ENCODE results near the gene COL27A1.

The COL27A1 gene

DNA sequence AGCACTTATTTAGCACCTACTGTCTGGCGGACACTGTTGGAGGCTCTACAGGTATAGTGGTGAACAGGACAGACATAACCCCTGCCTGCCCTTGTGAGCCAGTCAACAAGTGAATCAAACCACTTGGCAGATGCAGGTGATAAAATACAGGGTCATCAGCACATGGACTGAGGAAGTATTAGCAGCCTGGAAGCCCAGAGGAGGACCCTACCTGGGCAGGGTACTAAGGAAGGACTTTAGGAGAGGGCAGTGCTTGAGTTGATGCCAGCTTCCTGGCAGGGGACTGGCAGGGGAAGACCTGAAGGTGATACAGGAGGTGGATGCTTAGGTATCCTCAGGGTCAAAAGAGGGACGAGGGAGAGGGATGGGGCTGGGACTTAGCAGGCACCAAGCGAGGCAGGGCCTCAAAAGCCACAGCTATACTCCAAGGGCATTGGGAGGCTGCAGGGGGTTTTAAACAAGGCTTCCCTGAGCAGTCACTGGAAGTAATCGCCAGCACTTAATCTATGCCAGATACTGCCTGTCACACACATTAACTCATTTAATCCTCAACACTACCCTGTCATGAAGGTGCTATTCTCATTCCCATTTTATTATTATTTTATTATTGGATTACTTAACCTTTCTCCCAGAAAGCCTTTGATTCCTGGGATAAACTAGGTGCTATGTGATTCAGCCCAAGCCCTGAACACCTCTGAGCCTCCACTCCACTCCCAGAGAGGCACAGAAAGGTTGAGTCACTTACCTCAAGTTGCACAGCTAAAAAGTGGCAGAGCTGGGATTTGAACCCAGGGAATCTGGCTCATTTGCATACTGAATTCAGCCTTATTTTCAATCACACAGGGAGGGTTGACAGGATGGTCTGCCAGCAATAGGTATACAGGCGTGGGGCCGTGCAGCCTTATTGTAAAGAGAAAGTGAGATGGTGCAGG, 103.8 kb downstream of the COL27A1 start:
- TF ChIP-seq, protein P1, sequence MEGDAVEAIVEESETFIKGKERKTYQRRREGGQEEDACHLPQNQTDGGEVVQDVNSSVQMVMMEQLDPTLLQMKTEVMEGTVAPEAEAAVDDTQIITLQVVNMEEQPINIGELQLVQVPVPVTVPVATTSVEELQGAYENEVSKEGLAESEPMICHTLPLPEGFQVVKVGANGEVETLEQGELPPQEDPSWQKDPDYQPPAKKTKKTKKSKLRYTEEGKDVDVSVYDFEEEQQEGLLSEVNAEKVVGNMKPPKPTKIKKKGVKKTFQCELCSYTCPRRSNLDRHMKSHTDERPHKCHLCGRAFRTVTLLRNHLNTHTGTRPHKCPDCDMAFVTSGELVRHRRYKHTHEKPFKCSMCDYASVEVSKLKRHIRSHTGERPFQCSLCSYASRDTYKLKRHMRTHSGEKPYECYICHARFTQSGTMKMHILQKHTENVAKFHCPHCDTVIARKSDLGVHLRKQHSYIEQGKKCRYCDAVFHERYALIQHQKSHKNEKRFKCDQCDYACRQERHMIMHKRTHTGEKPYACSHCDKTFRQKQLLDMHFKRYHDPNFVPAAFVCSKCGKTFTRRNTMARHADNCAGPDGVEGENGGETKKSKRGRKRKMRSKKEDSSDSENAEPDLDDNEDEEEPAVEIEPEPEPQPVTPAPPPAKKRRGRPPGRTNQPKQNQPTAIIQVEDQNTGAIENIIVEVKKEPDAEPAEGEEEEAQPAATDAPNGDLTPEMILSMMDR (IDR thresholded peaks at IDR 0.05) = no peak
- Histone ChIP-seq H3K79me2 (no peaks in the 10 kb centered on the region), H3K9me3 (ENCODE audit: control insufficient read depth, low read length) (no peaks in the 10 kb centered on the region), H3K27ac (no peak overlapping the region), H3K4me1 (no peaks in the 10 kb centered on the region), H3K27me3 (ENCODE audit: control insufficient read depth, insufficient read depth, low read length) (no peaks in the 10 kb centered on the region), H3K36me3 (ENCODE audit: control insufficient read depth, insufficient read depth, low read length) (no peaks in the 10 kb centered on the region), H3K9ac (no peak overlapping the region), H3K4me3 (ENCODE audit: low read depth, low read length) (no peak overlapping the region), H2AFZ (no peak overlapping the region), H3K4me2 (ENCODE audit: low read length) (no peak overlapping the region)

DNA sequence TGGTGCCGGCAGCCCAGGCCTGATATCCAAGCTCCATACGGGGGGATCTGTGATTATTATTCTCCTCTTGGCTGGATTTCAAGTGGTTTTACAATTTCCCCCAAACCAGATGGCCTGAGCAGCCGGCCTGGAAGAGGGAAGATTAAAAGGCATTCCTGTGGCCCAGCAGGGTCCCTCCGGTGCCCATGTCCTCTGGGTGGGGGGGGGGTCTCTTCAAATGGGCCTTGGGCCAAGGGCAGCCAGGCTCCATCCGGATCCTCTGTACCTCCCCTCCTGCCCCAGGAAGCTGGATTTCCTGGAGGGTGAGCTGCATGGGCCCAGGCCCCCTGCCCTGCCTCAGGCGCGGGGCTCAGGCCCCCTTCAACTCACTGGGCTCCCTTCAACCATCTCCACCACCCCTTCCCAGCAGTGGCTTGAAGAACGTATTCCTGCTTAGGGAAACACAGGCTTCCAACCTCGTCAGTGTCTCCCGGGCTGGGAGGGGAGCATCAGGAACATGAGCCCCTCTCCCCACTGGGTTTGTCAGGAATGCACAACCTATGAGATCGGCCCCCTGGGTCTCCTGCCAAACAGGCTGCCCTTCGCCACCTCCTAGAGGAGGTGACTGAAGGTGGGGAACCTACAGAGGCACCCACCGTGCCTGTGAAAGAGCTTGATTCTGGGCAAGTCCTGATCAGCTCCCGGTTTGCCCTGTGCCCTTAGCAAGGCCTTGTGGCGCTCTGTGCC, 104.6 kb downstream of the COL27A1 start:
- H3K4me1 ChIP-seq = no peaks in the 10 kb centered on the region
- H3K79me2 ChIP-seq = no peaks in the 10 kb centered on the region
- H3K4me2 ChIP-seq (ENCODE audit: low read length) = no peak overlapping the region
- H3K4me3 ChIP-seq (ENCODE audit: low read depth, low read length) = no peak overlapping the region
- H3K27ac ChIP-seq = no peak overlapping the region
- TF ChIP-seq, protein P1 (IDR thresholded peaks at IDR 0.05) = no peak
- no peak overlapping the region for H2AFZ ChIP-seq
- H3K9me3 ChIP-seq (ENCODE audit: control insufficient read depth, low read length) = no peaks in the 10 kb centered on the region
- no peak overlapping the region for H3K9ac ChIP-seq
- no peaks in the 10 kb centered on the region for H3K27me3 ChIP-seq (ENCODE audit: control insufficient read depth, insufficient read depth, low read length)
- H3K36me3 ChIP-seq (ENCODE audit: control insufficient read depth, insufficient read depth, low read length) = no peaks in the 10 kb centered on the region

DNA sequence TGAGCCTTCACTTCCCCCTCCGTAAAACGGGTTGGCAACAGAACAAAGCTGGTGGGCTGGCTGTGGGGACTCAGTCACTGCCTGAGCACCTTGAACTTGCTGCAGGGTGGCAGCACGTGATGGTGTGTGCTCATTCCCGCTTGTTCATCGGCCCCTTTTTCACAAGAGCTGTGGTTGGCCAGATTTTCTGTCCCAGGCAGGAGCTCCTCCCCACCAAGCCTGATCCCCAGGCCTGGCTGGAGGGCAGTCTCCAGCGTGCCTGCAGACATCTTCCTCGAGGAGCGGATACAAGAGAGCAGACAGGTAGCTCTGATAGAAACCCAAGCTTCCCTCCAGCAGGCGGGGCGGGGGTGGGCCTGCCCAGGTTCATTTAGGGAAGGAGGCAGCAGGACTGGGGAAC, 105.7 kb downstream of the COL27A1 start:
- no peaks in the 10 kb centered on the region for H3K79me2 ChIP-seq
- H3K9me3 ChIP-seq (ENCODE audit: control insufficient read depth, low read length) = no peaks in the 10 kb centered on the region
- H3K27ac ChIP-seq = no peak overlapping the region
- no peak overlapping the region for H3K4me2 ChIP-seq (ENCODE audit: low read length)
- H3K36me3 ChIP-seq (ENCODE audit: control insufficient read depth, insufficient read depth, low read length) = no peaks in the 10 kb centered on the region
- H2AFZ ChIP-seq = no peak overlapping the region
- TF ChIP-seq, protein P1 (IDR thresholded peaks at IDR 0.05) = no peak
- H3K27me3 ChIP-seq (ENCODE audit: control insufficient read depth, insufficient read depth, low read length) = no peaks in the 10 kb centered on the region
- H3K9ac ChIP-seq = no peak overlapping the region
- no peaks in the 10 kb centered on the region for H3K4me1 ChIP-seq
- H3K4me3 ChIP-seq (ENCODE audit: low read depth, low read length) = no peak overlapping the region

DNA sequence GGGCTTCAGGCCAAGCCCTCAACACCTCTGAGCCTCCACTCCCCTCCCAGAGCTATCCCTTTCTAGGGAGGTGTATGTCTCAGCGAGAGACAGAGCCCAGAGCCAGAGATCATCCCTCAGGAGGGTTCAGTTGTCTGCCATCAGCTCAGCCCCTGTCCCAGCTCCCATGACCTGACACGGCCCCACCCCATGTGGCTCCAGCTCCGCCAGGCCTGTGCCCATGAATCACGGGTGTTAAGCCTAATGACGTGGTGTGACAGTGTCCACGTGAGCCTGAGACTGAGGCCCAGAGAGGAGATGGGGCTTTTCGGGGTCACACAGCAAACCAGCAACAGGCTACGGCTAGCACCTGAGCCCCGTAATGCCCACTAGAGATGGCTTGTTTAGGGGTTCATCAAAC, 106.7 kb downstream of the COL27A1 start:
- Histone ChIP-seq H3K4me2 (ENCODE audit: low read length) (no peak overlapping the region), H3K9ac (no peak overlapping the region), H3K36me3 (ENCODE audit: control insufficient read depth, insufficient read depth, low read length) (no peaks in the 10 kb centered on the region), H3K4me3 (ENCODE audit: low read depth, low read length) (no peak overlapping the region), H3K4me1 (no peaks in the 10 kb centered on the region), H2AFZ (no peak overlapping the region), H3K9me3 (ENCODE audit: control insufficient read depth, low read length) (no peaks in the 10 kb centered on the region), H3K79me2 (no peaks in the 10 kb centered on the region), H3K27ac (no peak overlapping the region), H3K27me3 (ENCODE audit: control insufficient read depth, insufficient read depth, low read length) (no peaks in the 10 kb centered on the region)
- TF ChIP-seq, protein P1 (IDR thresholded peaks at IDR 0.05) = no peak

Measured in parathyroid adenoma (tissue), 2 donors.